Testis (tissue), 3 donors: Measurements from ENCODE around the gene FGF21. TPM values are rescaled to one million over a fixed set of nuclear protein-coding genes. Genes with fewer than 3 reads are reported as not detected.

Experiments
- DNase-seq: peaks from one replicate; pipeline ENCODE4 v3.0.0-alpha.2; 2019
- H3K27ac ChIP-seq, 2 donors: fragments of 200-600 bp; sonication (generic); one replicate each; pipeline ENCODE4 v1.5.1; 2019
- H3K27me3 ChIP-seq: fragments of 200-600 bp; sonication (generic); one replicate; pipeline ENCODE4 v1.5.1; 2019
- H3K36me3 ChIP-seq: fragments of 200-600 bp; sonication (generic); one replicate; pipeline ENCODE4 v1.5.1; 2017; ENCODE audit warnings: low read depth; ENCODE audit errors: missing control alignments
- H3K4me1 ChIP-seq: fragments of 200-600 bp; sonication (generic); one replicate; pipeline ENCODE4 v1.5.1; 2019
- H3K4me3 ChIP-seq, 2 donors: fragments of 200-600 bp; sonication (generic); one replicate each; pipeline ENCODE4 v1.5.1; 2017 to 2019
- H3K9me3 ChIP-seq: fragments of 200-600 bp; sonication (generic); one replicate; pipeline ENCODE4 v1.5.1; 2017
- CTCF ChIP-seq, 3 experiments: fragments of 450-650 bp in 2 of 3; fragments of 200-600 bp in 1 of 3; sonication (generic) in 1 of 3; IDR thresholded peaks; one replicate each; pipeline ENCODE4 v1.5.1; 2016 to 2019; ENCODE audit warnings: antibody characterized with exemption in 3 of 3, mild to moderate bottlenecking in 2 of 3, moderate library complexity in 1 of 3
- POLR2A ChIP-seq: fragments of 450-650 bp; IDR thresholded peaks from one replicate; pipeline ENCODE4 v1.6.1; 2017; ENCODE audit warnings: antibody characterized with exemption, mild to moderate bottlenecking, moderate library complexity
- WGBS, 2 donors: methylation state at CpG; one replicate each; pipeline ENCODE4 v1.1.5; 2018; 5-methylcytosine and 5-hydroxymethylcytosine counted together
- intact Hi-C: fragments of 100-400 bp; cut with DNase I; formaldehyde crosslinking; loops from one replicate; pipeline ENCODE4 v1.15.1; 2023; ENCODE audit warnings: low total_unique reads
- polyA plus RNA-seq: library from polyadenylated mRNA; stranded (reverse); fragments of 350-450 nt; fragmentation: Illumina TruSeq; extraction: RNeasy Lipid Tissue Mini Kit (QIAGEN cat#74804); gene quantifications from one replicate; pipeline ENCODE4 v1.2.3, GENCODE V29; 2014; ENCODE audit warnings: low read depth, low replicate concordance; ENCODE audit not compliant: insufficient read depth
- total RNA-seq, 2 donors: library from RNA; depleted of rRNA; stranded (reverse); fragments of >200 nt; gene quantifications; one replicate each; pipeline ENCODE4 v1.2.3, GENCODE V29; 2016

The FGF21 gene
- total and polyA plus RNA-seq, 3 donors from 2014 or later = not detected

- H3K27ac ChIP-seq = peak overlapping the region in 1 of 2 donors; percentile 59
- H3K9me3 ChIP-seq = no peaks in the 10 kb centered on the region
- intact Hi-C loops = no loop called here
- TF ChIP-seq CTCF (IDR thresholded peaks at IDR 0.05) (no peak), POLR2A (no peak)
- peak overlapping the region; percentile 52 to 54 for H3K4me3 ChIP-seq
- no peak for DNase-seq
- no peaks in the 10 kb centered on the region for H3K36me3 ChIP-seq
- no peaks in the 10 kb centered on the region for H3K4me1 ChIP-seq
- 21 to 23% methylated on average over 23 to 42 of the region's 51 CpGs for WGBS, 2 donors
- H3K27me3 ChIP-seq = no peaks in the 10 kb centered on the region
Observed at GRCh38 chr19:48739404-48740163, 15.7 kb upstream of the FGF21 start.

- Histone ChIP-seq H3K9me3 (no peaks in the 10 kb centered on the region), H3K36me3 (no peaks in the 10 kb centered on the region), H3K4me1 (no peaks in the 10 kb centered on the region), H3K27ac (peak within 1 kb of the TSS in 1 of 2 donors; percentile 59), H3K4me3 (peak within 1 kb of the TSS; percentile 52 to 54), H3K27me3 (no peaks in the 10 kb centered on the region)
- intact Hi-C loops = no loop called here
- DNase-seq = no peak
- WGBS, 2 donors = 50 to 57% methylated on average over 14 to 27 of the region's 27 CpGs
- TF ChIP-seq POLR2A (no peak), CTCF (IDR thresholded peaks at IDR 0.05) (no peak)
Observed at GRCh38 chr19:48740164-48740972, 15.0 kb upstream of the FGF21 start, which contains the start of gene RASIP1. Gene RASIP1, minus strand, starts transcription at chr19:48740610. Its CDS starts 328 bp downstream, at chr19:48740282.

GRCh38 chr19:48741129-48741999 is 14.0 kb upstream of the FGF21 start:
- TF ChIP-seq CTCF (IDR thresholded peaks at IDR 0.05) (no peak), POLR2A (no peak)
- no peaks in the 10 kb centered on the region for H3K36me3 ChIP-seq
- H3K4me1 ChIP-seq = no peaks in the 10 kb centered on the region
- H3K4me3 ChIP-seq = no peak overlapping the region
- H3K27me3 ChIP-seq = no peaks in the 10 kb centered on the region
- DNase-seq = peak; percentile 66
- 36 to 42% methylated on average over 19 to 34 of the region's 35 CpGs for WGBS, 2 donors
- no peaks in the 10 kb centered on the region for H3K9me3 ChIP-seq
- peak overlapping the region in 1 of 2 donors; percentile 44 for H3K27ac ChIP-seq
- intact Hi-C loops = no loop called here

GRCh38 chr19:48742096-48742495 is 13.2 kb upstream of the FGF21 start:
- Histone ChIP-seq H3K4me1 (peaks cover under 1% of the 10 kb centered on the region), H3K27me3 (no peaks in the 10 kb centered on the region), H3K36me3 (no peaks in the 10 kb centered on the region), H3K27ac (no peak overlapping the region), H3K9me3 (no peaks in the 10 kb centered on the region), H3K4me3 (no peak overlapping the region)
- DNase-seq = no peak
- TF ChIP-seq CTCF (IDR thresholded peaks at IDR 0.05) = no peak
- WGBS, 2 donors = 83 to 91% methylated on average over 5 to 11 of the region's 11 CpGs
- intact Hi-C loops = no loop called here
